ENCODE data around the gene ZAP70.

DNA sequence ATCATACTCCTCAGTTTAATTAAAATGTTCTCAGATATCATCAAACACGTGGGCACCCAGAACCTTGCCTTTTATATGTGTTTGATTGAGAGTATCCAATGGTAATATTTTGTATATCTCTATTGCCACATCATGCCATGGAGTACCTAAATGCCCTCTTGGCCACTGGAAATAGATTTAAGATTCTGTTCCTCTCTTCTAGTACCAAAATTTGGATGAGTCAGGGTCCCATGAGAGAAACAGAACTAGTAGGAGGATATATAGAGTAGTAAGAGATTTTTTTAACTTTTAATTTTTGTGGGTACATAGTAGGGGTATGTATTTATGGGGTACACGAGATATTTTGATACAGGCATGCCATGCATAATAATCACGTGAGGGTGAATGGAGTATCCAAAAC lies 9.6 kb upstream of the ZAP70 start:
- TF ChIP-seq, protein P1, sequence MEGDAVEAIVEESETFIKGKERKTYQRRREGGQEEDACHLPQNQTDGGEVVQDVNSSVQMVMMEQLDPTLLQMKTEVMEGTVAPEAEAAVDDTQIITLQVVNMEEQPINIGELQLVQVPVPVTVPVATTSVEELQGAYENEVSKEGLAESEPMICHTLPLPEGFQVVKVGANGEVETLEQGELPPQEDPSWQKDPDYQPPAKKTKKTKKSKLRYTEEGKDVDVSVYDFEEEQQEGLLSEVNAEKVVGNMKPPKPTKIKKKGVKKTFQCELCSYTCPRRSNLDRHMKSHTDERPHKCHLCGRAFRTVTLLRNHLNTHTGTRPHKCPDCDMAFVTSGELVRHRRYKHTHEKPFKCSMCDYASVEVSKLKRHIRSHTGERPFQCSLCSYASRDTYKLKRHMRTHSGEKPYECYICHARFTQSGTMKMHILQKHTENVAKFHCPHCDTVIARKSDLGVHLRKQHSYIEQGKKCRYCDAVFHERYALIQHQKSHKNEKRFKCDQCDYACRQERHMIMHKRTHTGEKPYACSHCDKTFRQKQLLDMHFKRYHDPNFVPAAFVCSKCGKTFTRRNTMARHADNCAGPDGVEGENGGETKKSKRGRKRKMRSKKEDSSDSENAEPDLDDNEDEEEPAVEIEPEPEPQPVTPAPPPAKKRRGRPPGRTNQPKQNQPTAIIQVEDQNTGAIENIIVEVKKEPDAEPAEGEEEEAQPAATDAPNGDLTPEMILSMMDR (conservative IDR thresholded peaks at IDR 0.05; ENCODE audit: low read length), result no peak
- no peak for TF ChIP-seq EZH2phosphoT487 (IDR thresholded peaks at IDR 0.05; ENCODE audit: borderline replicate concordance, low read depth, low read length)

All from OCI-LY7 (cell line).